NCI-H2196 (cell line): Measurements from ENCODE around the gene IPO7.
A peak's percentile ranks its signal among the peaks of the same experiment; 100 is the strongest.
"Not testable (repeated sequence)": the region's sequence is repeated elsewhere in the genome, so short reads cannot be mapped to it uniquely, and the experiment has no call there.

Source experiments
- DNase-seq: peaks from one replicate; lab custom pipeline; 2025; ENCODE audit not compliant: unreplicated experiment; lab: John Stamatoyannopoulos, UW

IPO7 gene

DNA sequence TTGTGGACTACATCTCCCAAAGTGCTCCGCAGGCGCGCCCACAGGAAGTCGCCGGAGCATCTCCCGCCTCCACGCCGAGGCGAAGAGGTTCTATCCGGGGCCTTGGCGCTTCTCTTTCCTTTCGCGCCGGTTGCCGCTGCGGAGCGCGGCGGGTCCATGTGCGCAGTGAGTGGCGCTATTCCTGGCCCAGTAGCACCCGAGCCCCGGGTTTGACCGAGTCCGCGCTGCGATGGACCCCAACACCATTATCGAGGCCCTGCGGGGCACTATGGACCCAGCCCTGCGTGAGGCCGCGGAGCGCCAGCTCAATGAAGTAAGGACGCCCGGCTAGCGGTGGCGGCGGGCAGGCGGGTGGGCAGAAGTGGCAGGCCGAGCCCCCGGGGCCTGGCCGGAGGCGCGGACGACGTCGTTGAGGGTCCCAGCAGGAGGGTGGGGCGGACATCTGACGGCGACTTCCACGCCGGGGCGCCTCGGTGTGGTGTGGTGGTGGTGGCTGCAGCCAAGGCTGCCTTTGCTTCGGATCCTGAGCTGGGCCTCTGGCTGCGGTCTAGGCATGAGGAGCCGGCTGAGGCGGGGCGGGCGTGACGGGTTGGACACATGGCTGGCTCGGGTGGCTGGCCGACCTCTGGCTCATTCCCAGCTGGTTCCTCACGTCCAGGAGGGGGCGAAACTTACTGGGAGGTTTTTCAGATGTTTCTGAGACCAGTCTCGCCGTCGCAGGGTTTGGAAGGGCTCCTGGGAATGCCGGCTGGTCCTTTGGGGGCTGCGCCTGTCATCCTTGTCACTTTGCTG lies at the start of gene IPO7:
IPO7 (plus strand) TSS at position 118 of the 792 bp plus-strand sequence; CDS start at position 230, 112 bp downstream.
- DNase-seq = peak; percentile 93

DNA sequence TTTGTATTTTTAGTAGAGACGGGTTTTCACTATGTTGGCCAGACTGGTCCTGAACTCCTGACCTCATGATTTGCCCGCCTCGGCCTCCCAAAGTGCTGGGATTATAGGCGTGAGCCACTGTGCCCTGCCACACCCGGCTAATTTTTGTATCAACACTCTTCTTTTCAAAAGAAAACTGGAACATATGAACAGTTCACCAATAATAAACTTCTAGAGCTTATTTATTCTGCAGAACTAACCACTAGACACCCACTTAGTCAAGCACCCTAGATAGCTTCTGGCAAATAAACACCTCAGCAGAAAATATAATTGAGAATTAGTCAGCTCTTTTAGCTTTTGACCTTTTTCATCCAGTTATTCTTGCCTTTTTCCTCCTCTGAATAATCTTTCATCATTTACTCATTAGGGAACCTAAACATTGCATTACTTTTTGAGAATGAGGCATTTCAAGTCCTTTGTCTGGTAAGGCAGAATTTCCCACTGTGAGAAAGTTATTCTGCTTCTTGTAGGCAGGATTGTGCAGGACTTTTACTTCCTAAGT lies 42.7 kb upstream of the IPO7 start:
- no peak for DNase-seq

DNA sequence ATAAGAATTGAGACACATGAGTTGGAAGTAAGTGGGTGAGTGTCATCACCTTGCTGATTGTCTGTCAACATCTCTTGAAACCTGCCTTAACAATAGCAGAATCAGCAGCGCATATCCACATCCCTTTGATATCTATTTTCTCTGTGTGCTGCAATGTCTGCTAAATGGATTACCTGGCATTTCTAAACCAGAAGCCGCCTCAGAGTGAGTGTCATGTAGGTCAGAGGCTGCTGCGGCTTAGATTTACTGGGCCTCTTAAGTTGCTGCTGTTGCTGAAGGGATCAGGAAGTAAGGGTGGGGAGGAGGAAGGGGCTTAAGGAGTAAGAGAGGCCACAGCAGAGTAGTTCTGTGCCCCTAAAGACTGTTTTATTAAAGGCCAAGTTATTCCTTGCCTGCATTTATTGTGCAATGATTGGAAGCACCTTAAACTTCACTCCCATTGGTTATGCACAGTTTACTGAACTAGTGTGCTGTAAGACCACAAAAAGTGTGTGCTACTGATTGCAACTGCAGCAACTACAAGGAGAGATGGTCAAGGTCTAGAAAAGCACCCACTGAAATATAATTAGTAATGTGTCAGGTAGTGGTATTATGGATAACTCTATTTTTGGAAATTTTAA lies 40.3 kb upstream of the IPO7 start:
- DNase-seq = no peak

DNA sequence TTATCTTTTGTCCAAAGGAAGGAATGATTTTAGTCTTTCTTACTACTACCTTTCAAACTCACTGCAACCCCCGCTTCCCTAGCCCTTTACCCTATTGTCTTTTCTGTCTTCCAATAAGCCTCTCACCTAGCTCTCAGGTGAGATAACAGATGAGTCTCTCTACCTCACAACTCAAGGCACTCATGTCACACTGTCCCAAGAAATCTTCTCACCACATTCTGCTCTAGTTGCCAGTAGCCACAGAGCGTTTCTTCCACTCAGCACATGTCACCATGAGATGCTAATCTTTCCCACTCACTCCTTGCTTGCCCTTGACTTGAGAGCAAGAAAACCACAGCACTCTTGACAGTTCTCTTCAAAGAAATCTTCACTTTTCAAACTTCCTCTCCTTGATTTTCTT lies 37.4 kb upstream of the IPO7 start:
- DNase-seq = no peak

DNA sequence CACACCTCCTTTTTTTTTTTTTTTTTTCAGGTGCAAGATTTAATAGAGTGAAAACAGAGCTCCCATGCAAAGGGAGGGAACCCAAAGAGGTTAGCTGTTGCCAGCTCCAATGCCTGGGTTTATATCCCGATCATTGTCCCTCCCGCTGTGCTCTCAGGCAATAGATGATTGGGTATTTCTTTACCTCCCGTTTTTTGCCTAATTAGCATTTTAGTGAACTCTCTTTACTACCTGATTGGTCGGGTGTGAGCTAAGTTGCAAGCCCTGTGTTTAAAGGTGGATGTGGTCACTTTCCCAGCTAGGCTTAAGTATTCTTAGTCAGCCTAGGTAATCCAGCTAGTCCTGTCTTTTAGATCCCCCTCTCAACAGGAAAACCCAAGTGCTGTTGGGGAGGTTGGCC lies 36.7 kb upstream of the IPO7 start:
- DNase-seq = not testable (repeated sequence)

DNA sequence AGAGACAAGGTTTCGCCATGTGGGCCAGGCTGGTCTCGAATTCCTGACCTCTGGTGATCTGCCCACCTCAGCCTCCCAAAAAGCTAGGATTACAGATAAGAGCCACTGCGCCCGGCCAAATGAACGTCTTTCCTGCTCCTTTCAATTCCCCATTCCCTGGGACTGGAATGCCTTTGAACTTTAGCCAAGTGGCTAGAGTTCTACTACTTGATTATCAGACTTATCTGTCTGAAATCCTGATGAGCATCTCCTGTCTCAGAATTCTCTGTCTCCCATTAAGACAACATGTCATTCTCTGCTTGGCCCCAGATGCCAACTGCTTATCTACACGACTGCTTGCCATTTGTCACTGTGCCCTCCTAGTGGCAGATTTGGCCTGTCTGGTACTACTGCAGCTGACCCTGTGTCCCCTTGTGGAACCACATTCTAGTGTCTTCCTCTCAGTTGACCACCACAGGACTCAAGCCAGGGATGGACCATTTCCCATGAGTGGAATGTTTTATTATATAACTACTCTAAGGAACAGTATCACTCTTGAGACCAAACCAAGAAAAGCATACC lies 33.1 kb upstream of the IPO7 start:
- DNase-seq = no peak

DNA sequence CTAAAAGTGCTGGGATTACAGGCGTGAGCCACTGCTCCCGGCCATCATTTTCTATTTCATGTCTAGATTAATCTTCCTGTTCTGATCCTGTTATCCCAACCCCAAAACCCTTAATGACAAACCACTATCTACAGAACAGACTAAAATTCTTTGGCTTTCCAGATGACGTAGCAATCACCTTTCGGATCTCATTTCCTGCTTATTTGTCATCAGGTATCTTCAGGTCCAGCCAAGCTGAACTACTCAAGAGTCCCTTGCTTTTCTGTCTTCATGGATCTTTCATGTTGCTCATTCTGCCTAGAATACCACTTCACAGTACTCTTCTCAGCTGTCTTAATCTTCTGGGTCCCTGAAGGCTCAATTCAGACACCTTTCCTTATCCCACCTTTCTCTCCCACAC lies 27.4 kb upstream of the IPO7 start:
- no peak for DNase-seq

DNA sequence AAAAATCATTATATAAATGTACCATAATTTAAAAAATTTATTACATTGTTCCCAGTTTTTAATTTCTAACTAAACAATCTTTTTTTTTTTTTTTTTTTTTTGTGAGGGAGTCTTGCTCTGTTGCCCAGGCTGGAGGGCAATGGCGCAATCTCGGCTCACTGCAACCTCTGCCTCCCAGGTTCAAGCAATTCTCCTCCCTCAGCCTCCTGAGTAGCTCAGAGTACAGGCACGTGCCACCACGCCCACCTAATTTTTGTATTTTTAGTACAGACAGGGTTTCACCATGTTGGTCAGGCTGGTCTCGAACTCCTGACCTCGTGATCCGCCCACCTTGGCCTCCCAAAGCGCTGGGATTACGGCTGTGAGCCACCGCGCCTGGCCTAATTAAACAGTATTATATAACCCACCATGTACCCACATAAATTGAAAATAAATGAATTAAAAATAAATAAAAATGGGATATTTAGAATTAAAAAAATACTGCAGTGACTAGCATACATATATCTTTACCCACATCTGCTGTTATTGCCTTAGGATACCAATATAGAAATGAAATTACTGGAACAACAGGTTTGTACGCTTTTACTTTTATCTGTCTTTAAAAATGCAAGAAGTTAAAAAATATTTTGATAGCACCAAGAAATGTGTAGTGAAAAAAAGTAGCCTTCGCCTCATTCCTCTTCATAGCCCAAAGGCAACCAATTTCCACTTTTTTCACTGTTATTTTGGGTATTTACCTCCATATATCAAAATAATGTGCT lies 23.4 kb upstream of the IPO7 start:
- not testable (repeated sequence) for DNase-seq

DNA sequence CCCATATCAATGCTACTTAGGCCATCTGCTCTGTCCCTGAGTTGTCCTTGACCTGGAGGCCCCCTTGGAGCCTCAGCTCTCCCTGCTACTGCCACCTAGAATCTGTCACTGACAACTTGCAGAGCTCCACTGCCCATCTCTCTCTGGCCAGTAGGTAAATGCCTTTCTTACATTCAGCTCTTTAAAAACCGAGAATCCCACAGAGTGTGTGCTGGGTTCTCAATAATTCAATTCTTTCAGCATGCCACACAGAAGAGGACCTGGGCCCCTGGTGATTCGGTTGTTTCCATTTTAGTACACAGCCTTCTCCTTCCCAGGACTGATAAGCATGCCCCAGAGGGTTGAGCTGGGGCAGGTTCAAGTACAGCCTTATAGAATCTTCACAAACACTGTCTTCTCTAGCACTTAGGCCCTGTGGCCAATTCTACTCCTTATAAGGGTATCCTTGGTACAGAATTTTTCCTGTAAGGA lies 22.0 kb upstream of the IPO7 start:
- DNase-seq = no peak

DNA sequence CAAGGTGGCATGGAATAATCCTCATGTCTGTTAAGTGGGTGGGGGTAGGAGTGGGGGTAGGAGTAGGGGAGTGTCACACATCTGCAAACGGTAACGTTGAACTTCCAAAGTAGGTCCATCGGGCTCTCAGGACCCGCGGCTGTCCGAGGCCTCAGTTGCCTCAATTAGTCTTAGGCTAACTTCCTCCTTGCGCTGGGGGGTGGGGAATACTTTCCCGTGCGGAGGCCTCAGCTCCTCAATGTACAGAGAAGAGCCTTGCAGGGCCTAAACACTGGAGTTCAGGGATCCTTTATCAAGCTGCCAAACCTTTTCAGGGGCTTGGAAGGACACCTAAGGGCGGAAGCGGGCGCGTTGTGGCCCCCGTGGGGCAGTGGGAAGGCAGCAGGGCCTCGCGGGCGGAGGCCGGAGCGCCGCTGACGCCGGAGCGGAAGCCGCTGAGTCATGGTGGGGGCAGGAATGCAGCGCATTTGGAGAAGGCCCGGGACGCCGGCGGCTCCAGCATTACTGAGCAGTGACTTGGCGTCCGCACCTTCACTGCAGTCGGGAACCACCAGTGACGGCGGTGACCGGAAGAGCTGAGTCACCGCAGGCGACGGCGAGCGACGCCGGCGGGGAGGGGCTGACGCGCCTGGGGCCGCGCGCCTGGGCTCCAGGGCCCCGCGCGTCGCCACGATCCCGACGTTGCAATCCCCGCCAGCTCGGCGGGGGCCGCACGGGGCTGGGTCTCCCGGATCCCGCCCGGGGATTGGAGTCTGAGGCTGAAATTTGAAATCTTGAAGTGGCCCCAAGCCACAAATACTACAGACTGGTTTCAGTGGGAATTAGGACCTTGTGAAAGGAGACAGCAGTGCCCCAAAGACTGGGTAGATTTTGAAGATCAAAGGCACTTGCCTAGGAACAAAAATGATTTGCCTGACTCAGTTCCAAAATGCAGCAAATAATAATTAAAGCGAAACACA lies 20.2 kb upstream of the IPO7 start:
- peak; percentile 93 for DNase-seq

DNA sequence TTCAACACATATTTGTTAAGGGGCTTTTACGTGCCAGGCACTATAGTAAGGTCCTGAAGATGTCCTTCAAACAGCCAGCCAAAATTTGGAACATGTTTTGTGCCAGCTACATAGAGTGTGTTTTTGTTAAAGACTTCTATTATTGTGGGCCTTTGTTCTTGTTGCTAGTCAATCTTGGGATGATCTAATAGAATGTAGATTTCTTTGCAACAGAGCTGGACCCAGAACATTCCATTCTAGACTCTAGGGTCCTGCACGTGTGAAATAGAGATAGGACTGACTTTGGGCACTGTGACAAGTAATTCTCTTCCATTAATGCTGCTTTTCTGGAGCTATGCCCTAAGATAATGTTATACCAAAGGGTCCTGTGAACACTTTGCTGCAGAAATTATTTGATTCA lies 16.9 kb upstream of the IPO7 start:
- DNase-seq = no peak

DNA sequence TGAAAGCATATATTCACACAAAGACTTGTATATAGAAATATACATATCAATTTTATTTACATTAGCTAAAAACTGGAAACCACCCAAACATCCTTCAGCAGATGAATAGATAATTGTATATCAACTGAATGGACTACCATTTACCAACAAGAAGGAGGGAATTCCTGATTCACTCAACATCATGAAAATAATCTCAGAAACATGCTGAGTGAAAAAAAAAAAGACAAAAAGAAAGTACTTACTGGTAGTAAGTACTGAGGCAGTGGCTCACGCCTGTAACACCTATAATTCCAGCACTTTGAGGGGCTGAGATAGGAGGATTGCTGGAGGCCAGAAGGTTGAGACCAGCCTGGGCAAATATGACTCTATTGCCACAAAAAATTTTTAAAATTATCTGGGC lies 7.4 kb upstream of the IPO7 start:
- DNase-seq = no peak

DNA sequence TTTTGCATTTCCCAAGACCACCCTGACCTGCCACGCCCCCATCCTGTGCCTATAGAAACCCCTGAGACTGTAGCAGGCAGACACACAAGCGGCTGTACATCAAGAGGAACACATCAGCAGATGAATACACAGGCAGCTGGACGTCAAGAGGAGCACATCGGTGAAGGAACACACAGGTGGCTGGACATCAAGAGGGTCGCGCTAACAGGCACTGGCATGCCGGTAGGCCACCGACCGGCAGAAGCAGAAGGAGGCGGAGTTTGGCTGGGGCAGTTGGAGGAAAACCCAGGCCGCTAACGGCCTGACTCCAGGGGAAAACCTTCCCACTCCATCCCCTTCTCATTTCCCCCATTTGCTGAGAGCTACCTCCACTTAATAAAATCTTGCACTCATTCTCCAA lies 5.4 kb upstream of the IPO7 start:
- no peak for DNase-seq

DNA sequence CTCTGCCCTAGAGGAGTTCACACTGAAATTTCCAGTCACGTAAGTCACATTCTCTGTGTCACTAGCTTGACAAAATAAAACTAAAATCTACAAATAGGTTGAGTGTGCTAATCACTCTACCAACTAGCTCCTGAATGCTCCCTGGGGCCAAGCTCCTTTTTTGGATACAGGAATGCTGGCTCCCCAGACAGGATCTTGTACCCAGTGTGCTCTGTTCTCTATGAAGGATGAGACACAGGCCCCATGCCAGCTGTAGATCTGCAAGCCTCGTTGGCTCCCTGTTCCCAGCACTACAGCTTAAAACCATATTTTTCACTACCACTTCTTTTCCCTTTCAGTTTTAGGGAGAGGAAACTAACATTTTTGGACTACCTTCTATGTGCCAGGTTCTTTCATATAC lies 3.7 kb upstream of the IPO7 start:
- no peak for DNase-seq

DNA sequence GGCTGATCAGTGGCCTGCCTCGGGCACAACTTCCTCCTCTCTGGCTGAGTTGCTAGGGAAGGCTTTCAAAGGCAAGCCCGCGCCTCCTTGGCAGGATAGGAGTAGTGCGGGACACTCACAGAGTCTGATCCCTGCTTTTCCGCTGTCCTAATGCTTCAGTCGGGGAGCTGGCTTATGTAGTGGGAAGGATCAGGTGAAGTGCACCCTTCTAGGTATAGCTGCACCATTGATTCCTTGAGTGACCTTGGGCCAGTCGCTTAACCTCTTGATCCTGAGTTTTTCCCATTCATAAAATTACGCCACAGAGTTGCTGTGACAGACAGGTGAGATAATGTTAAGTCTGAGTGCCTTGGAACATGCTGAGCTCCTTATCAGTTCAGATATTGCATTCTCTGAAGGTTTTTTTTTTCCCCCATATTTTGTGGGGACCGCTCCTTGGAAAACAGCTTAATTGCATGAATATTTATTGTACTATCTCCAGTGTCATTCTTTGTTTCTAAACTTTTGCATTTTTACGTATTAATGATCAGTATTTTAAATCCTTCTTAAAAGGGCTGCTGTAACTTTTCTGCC lies 961 bp downstream of the IPO7 start:
- peak; percentile 53 for DNase-seq

DNA sequence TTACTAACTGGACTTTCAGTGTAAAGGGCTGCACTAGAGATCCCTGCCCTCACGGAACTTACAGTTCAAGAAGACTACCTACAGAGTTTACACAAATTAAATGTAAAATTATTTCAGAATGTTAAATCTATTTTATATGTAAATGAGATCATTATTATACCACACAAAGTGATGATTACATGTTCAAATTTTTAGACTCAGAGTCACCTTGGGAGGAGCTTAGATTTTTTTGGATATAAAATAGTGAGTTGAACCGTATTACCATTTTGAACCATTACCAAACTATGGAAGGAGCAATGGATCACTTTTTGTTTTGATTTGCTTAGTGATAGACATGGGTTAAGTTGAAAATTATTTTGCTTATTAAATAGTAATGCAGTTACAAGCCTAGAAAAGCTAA lies 1.6 kb downstream of the IPO7 start:
- no peak for DNase-seq

DNA sequence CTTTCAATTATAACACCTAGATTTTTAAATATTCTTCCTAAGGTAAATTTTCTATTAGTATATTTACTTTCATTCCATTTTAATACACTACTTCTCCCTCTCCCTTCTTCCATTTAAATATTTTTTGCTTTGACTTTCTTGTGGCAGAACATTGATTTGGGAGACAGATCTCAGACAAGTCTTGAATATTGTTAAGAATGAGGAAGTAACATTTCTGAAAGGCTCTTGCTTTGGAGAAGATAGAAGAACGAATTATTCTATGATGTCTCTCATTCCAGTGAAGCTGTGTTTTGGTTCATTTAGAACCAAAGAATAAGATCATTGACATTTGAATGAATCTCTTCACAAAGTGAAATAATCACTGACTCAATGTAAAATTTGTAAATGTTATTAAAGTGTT lies 2.4 kb downstream of the IPO7 start:
- no peak for DNase-seq

DNA sequence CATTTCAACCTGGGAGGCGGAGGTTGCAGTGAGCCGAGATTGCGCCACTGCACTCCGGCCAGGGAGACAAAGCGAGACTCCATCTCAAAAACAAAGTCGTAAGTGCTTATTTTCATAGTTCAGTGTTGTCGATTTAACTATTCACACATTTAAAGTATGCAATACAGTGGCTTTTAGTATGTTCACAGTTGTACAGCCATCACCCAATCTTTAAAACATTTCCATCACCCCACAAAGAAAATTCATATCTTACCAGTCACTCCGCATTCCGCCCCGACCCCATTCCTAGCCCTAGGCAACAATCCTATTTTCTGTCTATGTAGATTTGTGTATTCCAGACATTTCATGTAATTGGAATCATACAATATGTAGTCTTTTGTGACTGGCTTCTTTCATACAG lies 11.9 kb downstream of the IPO7 start:
- DNase-seq = no peak

DNA sequence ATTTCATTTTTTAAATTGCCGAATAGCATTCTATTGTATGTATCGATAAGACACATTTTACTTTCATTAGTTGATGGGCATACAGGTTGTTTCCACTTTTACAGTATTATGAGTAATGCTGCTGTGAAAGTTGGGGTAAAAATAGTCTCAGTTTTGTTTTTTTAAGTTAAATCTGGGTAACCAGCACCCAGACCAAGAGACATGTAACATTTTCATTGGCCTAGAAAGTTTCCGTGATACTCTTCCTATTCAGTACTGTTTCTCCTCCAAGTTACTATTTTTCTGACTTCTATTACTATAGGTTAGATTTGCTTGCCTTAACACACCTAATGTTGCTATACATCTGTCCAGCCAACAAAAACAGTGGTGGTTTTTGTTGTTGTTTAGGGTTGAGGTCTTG lies 12.3 kb downstream of the IPO7 start:
- no peak for DNase-seq
